ENCODE data around the gene IPCEF1. TPM values are rescaled to one million over a fixed set of nuclear protein-coding genes. Genes with fewer than 3 reads are reported as not detected.

IPCEF1 gene
- total RNA-seq, 2 donors from 2014 or later: 15.6 to 20.2 TPM

- Mint-ChIP-seq H3K9me3 (no peaks in the 10 kb centered on the region), H3K27ac (peak overlapping the region; percentile 77), H3K27me3 (no peaks in the 10 kb centered on the region)
These were observed 79.6 kb downstream of the IPCEF1 start for GRCh38 chr6:154276810-154277628.

GRCh38 chr6:154274168-154274567 lies 82.4 kb downstream of the IPCEF1 start:
- ATAC-seq (replicated peaks): no peak
- Mint-ChIP-seq H3K27ac (no peak overlapping the region), H3K9me3 (no peaks in the 10 kb centered on the region), H3K4me1 (peaks cover 15% of the 10 kb centered on the region), H3K36me3 (ENCODE audit: low read depth) (no peaks in the 10 kb centered on the region), H3K4me3 (no peak overlapping the region), H3K27me3 (no peaks in the 10 kb centered on the region)

More at GRCh38 chr6:154276810-154277628, 79.6 kb downstream of the IPCEF1 start:
- Mint-ChIP-seq H3K4me3 (peak overlapping the region; percentile 77), H3K4me1 (peaks cover 15% of the 10 kb centered on the region), H3K36me3 (ENCODE audit: low read depth) (no peaks in the 10 kb centered on the region)
- peak; percentile 69 for ATAC-seq (replicated peaks)

- Mint-ChIP-seq H3K27me3 (no peaks in the 10 kb centered on the region), H3K4me1 (peaks cover 8% of the 10 kb centered on the region), H3K9me3 (no peaks in the 10 kb centered on the region), H3K27ac (no peak overlapping the region), H3K36me3 (ENCODE audit: low read depth) (no peaks in the 10 kb centered on the region), H3K4me3 (no peak overlapping the region)
- no peak for ATAC-seq (replicated peaks)
These were observed 88.1 kb downstream of the IPCEF1 start for GRCh38 chr6:154268486-154268885.

GRCh38 chr6:154267508-154268106 lies 89.0 kb downstream of the IPCEF1 start:
- H3K36me3 Mint-ChIP-seq (ENCODE audit: low read depth): no peaks in the 10 kb centered on the region
- H3K9me3 Mint-ChIP-seq: no peaks in the 10 kb centered on the region
- H3K4me1 Mint-ChIP-seq: peaks cover 8% of the 10 kb centered on the region
- H3K27ac Mint-ChIP-seq: no peak overlapping the region
- ATAC-seq (replicated peaks): no peak
- H3K4me3 Mint-ChIP-seq: no peak overlapping the region
- no peaks in the 10 kb centered on the region for H3K27me3 Mint-ChIP-seq

- peaks cover 8% of the 10 kb centered on the region for H3K4me1 Mint-ChIP-seq
- H3K27me3 Mint-ChIP-seq: no peaks in the 10 kb centered on the region
- no peaks in the 10 kb centered on the region for H3K36me3 Mint-ChIP-seq (ENCODE audit: low read depth)
- H3K27ac Mint-ChIP-seq: no peak overlapping the region
- H3K4me3 Mint-ChIP-seq: no peak overlapping the region
- ATAC-seq (replicated peaks): peak; percentile 90
- no peaks in the 10 kb centered on the region for H3K9me3 Mint-ChIP-seq
These were observed 90.0 kb downstream of the IPCEF1 start for GRCh38 chr6:154266560-154267099.

- no peak for ATAC-seq (replicated peaks)
- Mint-ChIP-seq H3K9me3 (no peaks in the 10 kb centered on the region), H3K36me3 (ENCODE audit: low read depth) (no peaks in the 10 kb centered on the region), H3K4me1 (peaks cover 12% of the 10 kb centered on the region), H3K27ac (no peak overlapping the region), H3K27me3 (no peaks in the 10 kb centered on the region), H3K4me3 (no peak overlapping the region)
These were observed 94.8 kb downstream of the IPCEF1 start for GRCh38 chr6:154261688-154262397.

- H3K36me3 Mint-ChIP-seq (ENCODE audit: low read depth): no peaks in the 10 kb centered on the region
- no peak overlapping the region for H3K4me3 Mint-ChIP-seq
- H3K4me1 Mint-ChIP-seq: peaks cover 4% of the 10 kb centered on the region
- peaks cover 6% of the 10 kb centered on the region for H3K9me3 Mint-ChIP-seq
- H3K27ac Mint-ChIP-seq: no peak overlapping the region
- ATAC-seq (replicated peaks): peak; percentile 65
- H3K27me3 Mint-ChIP-seq: no peaks in the 10 kb centered on the region
These were observed 98.4 kb downstream of the IPCEF1 start for GRCh38 chr6:154258064-154258757.

- H3K9me3 Mint-ChIP-seq: peaks cover 6% of the 10 kb centered on the region
- ATAC-seq (replicated peaks): no peak
- H3K4me1 Mint-ChIP-seq: peaks cover 5% of the 10 kb centered on the region
- H3K4me3 Mint-ChIP-seq: no peak overlapping the region
- H3K36me3 Mint-ChIP-seq (ENCODE audit: low read depth): no peaks in the 10 kb centered on the region
- no peak overlapping the region for H3K27ac Mint-ChIP-seq
- no peaks in the 10 kb centered on the region for H3K27me3 Mint-ChIP-seq
These were observed 99.5 kb downstream of the IPCEF1 start for GRCh38 chr6:154257067-154257466.

GRCh38 chr6:154252678-154253077 lies 103.9 kb downstream of the IPCEF1 start:
- Mint-ChIP-seq H3K4me1 (peaks cover 24% of the 10 kb centered on the region), H3K4me3 (no peak overlapping the region), H3K9me3 (peaks cover 6% of the 10 kb centered on the region), H3K27ac (no peak overlapping the region), H3K27me3 (no peaks in the 10 kb centered on the region), H3K36me3 (ENCODE audit: low read depth) (no peaks in the 10 kb centered on the region)
- ATAC-seq (replicated peaks): no peak

GRCh38 chr6:154251116-154251515 lies 105.5 kb downstream of the IPCEF1 start:
- H3K27me3 Mint-ChIP-seq: no peaks in the 10 kb centered on the region
- no peak overlapping the region for H3K4me3 Mint-ChIP-seq
- H3K36me3 Mint-ChIP-seq (ENCODE audit: low read depth): peaks cover 6% of the 10 kb centered on the region
- H3K9me3 Mint-ChIP-seq: peaks cover 6% of the 10 kb centered on the region
- no peak overlapping the region for H3K27ac Mint-ChIP-seq
- peaks cover 34% of the 10 kb centered on the region for H3K4me1 Mint-ChIP-seq
- no peak for ATAC-seq (replicated peaks)

GRCh38 chr6:154249499-154250298 lies 106.9 kb downstream of the IPCEF1 start:
- Mint-ChIP-seq H3K9me3 (no peaks in the 10 kb centered on the region), H3K4me3 (peak overlapping the region; percentile 71), H3K27me3 (no peaks in the 10 kb centered on the region), H3K36me3 (ENCODE audit: low read depth) (peaks cover 17% of the 10 kb centered on the region), H3K4me1 (peaks cover 37% of the 10 kb centered on the region), H3K27ac (peak overlapping the region; percentile 84)
- ATAC-seq (replicated peaks): peak; percentile 67

GRCh38 chr6:154247119-154247861 lies 109.3 kb downstream of the IPCEF1 start:
- no peaks in the 10 kb centered on the region for H3K27me3 Mint-ChIP-seq
- ATAC-seq (replicated peaks): peak; percentile 56
- H3K9me3 Mint-ChIP-seq: peaks cover 8% of the 10 kb centered on the region
- peaks cover 37% of the 10 kb centered on the region for H3K36me3 Mint-ChIP-seq (ENCODE audit: low read depth)
- H3K4me1 Mint-ChIP-seq: peaks cover 54% of the 10 kb centered on the region
- peak overlapping the region; percentile 86 for H3K27ac Mint-ChIP-seq
- peak overlapping the region; percentile 99 for H3K4me3 Mint-ChIP-seq

- peak overlapping the region; percentile 86 for H3K27ac Mint-ChIP-seq
- peaks cover 8% of the 10 kb centered on the region for H3K9me3 Mint-ChIP-seq
- no peaks in the 10 kb centered on the region for H3K27me3 Mint-ChIP-seq
- no peak for ATAC-seq (replicated peaks)
- H3K36me3 Mint-ChIP-seq (ENCODE audit: low read depth): peaks cover 39% of the 10 kb centered on the region
- peaks cover 52% of the 10 kb centered on the region for H3K4me1 Mint-ChIP-seq
- H3K4me3 Mint-ChIP-seq: peak overlapping the region; percentile 99
These were observed 109.9 kb downstream of the IPCEF1 start for GRCh38 chr6:154246723-154247118.
